B cell (primary cell): ENCODE results near the gene WDR54.

Source experiments
- EZH2 ChIP-seq: IDR thresholded peaks from 2 replicates; pipeline ENCODE4 v1.6.1; 2012; ENCODE audit warnings: borderline replicate concordance, low read depth, mild to moderate bottlenecking, moderate library complexity, low read length; ENCODE audit not compliant: insufficient read depth, poor library complexity, severe bottlenecking
- TF ChIP-seq, protein P1 (sequence below): fragments of 200-600 bp; IDR thresholded peaks from one replicate; pipeline ENCODE4 v1.8.0; 2022; ENCODE audit warnings: antibody characterized with exemption, mild to moderate bottlenecking

DNA sequence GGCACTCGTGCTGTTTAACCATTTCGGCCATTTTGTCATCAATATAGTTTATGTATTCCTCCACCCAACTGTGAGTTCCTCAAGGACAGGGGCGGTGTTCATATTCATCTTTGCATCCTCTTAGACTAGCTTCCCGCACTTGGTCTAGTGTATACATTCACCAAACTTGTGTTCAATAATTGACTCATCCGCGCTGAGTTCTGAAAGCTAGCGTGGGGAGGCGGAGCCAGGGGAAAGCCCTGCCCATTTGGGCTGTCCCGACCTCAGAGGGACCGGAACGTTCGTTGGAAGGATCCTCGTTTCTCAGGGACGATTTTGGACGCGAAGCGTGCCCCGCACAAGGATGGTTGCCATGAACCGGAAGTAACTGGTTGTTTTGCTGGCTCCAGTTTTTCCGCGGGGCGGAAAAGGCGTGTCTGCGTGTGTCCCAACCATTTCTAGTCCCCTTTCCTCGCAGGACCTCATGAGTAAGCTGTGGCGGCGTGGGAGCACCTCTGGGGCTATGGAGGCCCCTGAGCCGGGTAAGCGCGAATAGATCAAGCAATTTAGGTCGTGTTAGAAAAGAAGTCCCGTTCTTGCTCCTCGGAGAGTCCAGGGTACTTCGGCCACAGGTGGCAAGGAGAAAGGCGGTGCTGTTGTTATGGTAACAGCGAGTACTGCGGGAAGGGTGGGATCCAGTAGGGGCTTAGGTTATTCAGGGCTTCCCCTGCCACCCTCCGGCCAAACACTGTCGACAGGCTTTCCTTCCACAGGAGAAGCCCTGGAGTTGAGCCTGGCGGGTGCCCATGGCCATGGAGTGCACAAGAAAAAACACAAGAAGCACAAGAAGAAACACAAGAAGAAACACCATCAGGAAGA lies 33.4 kb downstream of the WDR54 start, which contains the start of gene INO80B:
- TF ChIP-seq, protein P1, sequence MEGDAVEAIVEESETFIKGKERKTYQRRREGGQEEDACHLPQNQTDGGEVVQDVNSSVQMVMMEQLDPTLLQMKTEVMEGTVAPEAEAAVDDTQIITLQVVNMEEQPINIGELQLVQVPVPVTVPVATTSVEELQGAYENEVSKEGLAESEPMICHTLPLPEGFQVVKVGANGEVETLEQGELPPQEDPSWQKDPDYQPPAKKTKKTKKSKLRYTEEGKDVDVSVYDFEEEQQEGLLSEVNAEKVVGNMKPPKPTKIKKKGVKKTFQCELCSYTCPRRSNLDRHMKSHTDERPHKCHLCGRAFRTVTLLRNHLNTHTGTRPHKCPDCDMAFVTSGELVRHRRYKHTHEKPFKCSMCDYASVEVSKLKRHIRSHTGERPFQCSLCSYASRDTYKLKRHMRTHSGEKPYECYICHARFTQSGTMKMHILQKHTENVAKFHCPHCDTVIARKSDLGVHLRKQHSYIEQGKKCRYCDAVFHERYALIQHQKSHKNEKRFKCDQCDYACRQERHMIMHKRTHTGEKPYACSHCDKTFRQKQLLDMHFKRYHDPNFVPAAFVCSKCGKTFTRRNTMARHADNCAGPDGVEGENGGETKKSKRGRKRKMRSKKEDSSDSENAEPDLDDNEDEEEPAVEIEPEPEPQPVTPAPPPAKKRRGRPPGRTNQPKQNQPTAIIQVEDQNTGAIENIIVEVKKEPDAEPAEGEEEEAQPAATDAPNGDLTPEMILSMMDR = no peak
- TF ChIP-seq EZH2 = no peak
